HG02943 (cell line): ENCODE measurements around the gene LEUTX.
"Not testable (repeated sequence)": the region's sequence is repeated elsewhere in the genome, so short reads cannot be mapped to it uniquely, and the experiment has no call there.

Source experiments
- ATAC-seq: cut with Tn5 transposase; IDR thresholded peaks from one replicate; pipeline ENCODE4 v1.9.1; 2021; ENCODE audit warnings: mild to moderate bottlenecking, low read depth, moderate library complexity; ENCODE audit not compliant: unreplicated experiment

Gene LEUTX

GRCh38 chr19:39778763-39779162, at the start of gene LEUTX:
TSS of gene LEUTX (plus strand) at chr19:39778854. CDS start at chr19:39778921, 67 bp downstream.
- no peak for ATAC-seq

GRCh38 chr19:39729594-39729993, 49.1 kb upstream of the LEUTX start:
- ATAC-seq: no peak

- no peak for ATAC-seq
These were observed 47.0 kb upstream of the LEUTX start for GRCh38 chr19:39731685-39732084.

- ATAC-seq: no peak
These were observed 44.8 kb upstream of the LEUTX start for GRCh38 chr19:39733841-39734240.

- no peak for ATAC-seq
These were observed 43.0 kb upstream of the LEUTX start for GRCh38 chr19:39735688-39736087.

GRCh38 chr19:39736088-39736487, 42.6 kb upstream of the LEUTX start:
- ATAC-seq: no peak

- ATAC-seq: no peak
These were observed 41.3 kb upstream of the LEUTX start for GRCh38 chr19:39737351-39737750.

GRCh38 chr19:39737891-39738290, 40.8 kb upstream of the LEUTX start, which contains the start of gene CLC:
TSS of gene CLC (minus strand) at chr19:39738029. CDS start at chr19:39737952, 77 bp downstream.
- no peak for ATAC-seq

- no peak for ATAC-seq
These were observed 39.8 kb upstream of the LEUTX start for GRCh38 chr19:39738814-39739213.

GRCh38 chr19:39740395-39740794, 38.3 kb upstream of the LEUTX start:
- ATAC-seq: no peak

GRCh38 chr19:39745643-39746042, 33.0 kb upstream of the LEUTX start:
- no peak for ATAC-seq

- ATAC-seq: no peak
These were observed 31.7 kb upstream of the LEUTX start for GRCh38 chr19:39746836-39747529.

- ATAC-seq: no peak
These were observed 28.7 kb upstream of the LEUTX start for GRCh38 chr19:39749981-39750380.

GRCh38 chr19:39752390-39752789, 26.3 kb upstream of the LEUTX start:
- ATAC-seq: no peak

- no peak for ATAC-seq
These were observed 25.9 kb upstream of the LEUTX start for GRCh38 chr19:39752795-39753194.

- no peak for ATAC-seq
These were observed 24.1 kb upstream of the LEUTX start for GRCh38 chr19:39754544-39754943.

- ATAC-seq: no peak
These were observed 23.7 kb upstream of the LEUTX start for GRCh38 chr19:39754971-39755370.

GRCh38 chr19:39759457-39760184, 19.0 kb upstream of the LEUTX start:
- no peak for ATAC-seq

- ATAC-seq: not testable (repeated sequence)
These were observed 16.8 kb upstream of the LEUTX start for GRCh38 chr19:39761851-39762250.

- ATAC-seq: no peak
These were observed 13.3 kb upstream of the LEUTX start for GRCh38 chr19:39765091-39766076.

GRCh38 chr19:39768334-39768733, 10.3 kb upstream of the LEUTX start:
- ATAC-seq: no peak
